IPS-18c (cell line): ENCODE measurements around the gene SEPTIN2.
"Not testable (repeated sequence)": the region's sequence is repeated elsewhere in the genome, so short reads cannot be mapped to it uniquely, and the experiment has no call there.

Experiments used
- H3K4me3 ChIP-seq: 2 replicates; pipeline ENCODE4 v1.7.0; 2013; ENCODE audit warnings: low read depth, mild to moderate bottlenecking, low read length, moderate library complexity; ENCODE audit not compliant: insufficient read depth
- H3K9me3 ChIP-seq: one replicate; pipeline ENCODE4 v1.6.1; 2013; ENCODE audit warnings: mild to moderate bottlenecking, low read length, moderate library complexity; ENCODE audit not compliant: control insufficient read depth, insufficient read depth

SEPTIN2 gene

DNA sequence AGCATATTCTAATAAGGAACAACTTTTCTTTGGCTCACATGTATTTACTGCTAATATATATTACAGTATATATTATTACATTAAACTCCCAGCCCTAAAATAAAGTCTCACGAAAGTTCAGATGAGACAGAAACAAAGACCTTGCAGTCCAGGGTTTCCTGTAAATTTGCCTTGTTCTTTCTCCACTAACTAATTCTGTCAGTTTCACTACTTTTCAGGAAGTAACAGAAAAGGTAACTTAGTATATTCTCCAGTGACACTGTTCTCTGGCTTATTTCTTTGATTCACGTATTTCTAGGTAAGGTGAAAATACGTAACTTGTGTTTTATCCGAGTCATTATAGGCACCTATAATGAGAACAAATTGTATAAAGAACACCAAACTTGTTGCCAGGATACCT is 35.4 kb upstream of the SEPTIN2 start:
- no peaks in the 10 kb centered on the region for H3K9me3 ChIP-seq
- no peak overlapping the region for H3K4me3 ChIP-seq

DNA sequence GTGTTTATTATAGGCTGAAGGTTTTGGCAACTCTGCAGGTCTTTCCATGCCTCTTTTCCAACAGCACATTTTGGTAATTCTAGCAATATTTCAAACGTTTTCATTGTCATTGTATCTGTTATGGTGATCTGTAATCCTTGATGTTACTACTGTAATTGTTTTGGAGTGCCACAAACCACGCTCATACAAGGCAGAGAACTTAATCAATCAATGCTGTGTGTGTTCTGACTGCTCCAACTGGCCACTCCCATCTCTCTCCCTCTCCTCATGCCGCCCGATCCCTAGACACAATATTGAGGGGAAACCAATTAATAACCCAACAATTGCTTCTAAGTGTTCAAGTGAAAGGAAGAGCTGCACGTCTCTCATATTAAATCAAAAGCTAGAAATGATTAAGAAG is 33.2 kb upstream of the SEPTIN2 start:
- Histone ChIP-seq H3K9me3 (no peaks in the 10 kb centered on the region), H3K4me3 (no peak overlapping the region)

DNA sequence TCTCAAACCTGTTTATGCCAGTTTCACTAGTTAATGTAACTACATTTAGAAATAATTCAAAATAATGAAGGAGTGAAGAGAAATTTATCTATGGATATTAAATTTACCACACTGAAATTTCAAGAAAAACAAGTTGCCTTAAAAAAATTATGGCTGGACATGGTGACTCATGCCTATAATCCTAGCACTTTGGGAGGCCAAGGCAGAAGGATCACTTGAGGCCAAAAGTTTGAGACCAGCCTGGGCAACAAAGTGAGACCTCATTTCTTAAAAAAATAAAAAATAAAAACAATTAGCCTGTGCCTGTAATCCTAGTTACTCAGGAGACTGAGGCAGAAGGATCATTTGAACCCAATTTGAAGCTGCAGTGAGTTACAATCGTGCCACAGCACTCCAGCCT is 30.1 kb upstream of the SEPTIN2 start:
- H3K4me3 ChIP-seq, result no peak overlapping the region
- no peaks in the 10 kb centered on the region for H3K9me3 ChIP-seq

DNA sequence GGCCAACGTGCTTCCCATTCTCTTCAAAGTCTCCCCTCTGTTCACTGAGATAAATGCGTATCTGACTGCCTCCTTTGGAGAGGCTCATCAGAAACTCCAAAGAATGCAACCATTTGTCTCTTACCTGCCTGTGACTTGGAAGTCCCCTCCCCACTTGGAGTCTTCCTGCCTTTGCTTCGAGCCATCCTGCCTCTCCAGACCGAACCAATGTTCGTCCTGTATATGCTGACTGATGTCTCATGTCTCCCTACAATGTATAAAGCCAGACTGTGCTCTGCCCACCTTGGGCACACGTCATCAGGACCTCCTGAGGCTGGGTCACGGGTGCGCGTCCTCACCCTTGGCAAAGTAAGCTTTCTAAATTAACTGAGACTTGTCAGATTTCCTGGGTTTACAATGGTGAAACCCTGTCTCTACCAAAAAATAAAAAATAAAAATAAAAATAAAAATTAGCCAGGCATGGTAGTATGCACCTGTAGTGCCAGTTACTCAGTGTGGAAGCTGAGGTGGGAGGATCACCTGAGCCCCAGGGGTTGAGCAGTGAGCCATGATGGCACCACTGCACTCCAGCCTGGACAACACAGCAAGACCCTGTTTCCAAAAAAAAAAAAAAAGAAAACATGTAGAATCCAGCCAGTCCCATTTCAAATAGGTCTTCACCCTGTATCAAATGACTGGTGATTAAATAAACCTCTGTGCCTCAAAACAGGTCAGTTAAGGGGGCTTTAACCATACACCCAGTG is 29.2 kb upstream of the SEPTIN2 start:
- Histone ChIP-seq H3K4me3 (no peak overlapping the region), H3K9me3 (no peaks in the 10 kb centered on the region)

DNA sequence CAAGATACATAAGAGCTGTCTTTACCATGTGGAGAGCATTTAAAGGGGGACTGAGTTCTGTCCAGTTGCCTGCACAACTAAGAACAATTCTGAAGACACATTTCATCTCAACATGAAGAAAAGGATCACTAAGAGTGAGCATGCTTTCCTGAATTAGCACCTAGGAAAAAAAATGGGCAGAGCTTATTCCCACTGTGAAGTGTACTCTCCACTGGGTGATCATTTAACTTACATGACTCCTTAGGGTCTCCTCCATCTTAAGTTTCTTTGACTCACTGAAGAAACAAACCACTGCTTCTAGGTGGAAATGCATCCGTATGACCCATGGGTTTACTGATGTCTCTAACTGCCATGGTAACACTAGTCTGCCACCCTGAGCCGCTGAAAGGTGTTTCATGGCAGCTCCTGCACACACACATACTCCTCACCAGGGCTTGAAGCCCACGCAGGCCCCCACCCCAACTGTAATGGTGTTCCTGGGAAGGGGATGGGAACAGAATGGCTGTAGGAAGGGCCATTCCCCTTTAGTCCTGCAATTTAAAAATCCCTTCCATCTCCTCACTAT is 27.3 kb upstream of the SEPTIN2 start:
- no peak overlapping the region for H3K4me3 ChIP-seq

DNA sequence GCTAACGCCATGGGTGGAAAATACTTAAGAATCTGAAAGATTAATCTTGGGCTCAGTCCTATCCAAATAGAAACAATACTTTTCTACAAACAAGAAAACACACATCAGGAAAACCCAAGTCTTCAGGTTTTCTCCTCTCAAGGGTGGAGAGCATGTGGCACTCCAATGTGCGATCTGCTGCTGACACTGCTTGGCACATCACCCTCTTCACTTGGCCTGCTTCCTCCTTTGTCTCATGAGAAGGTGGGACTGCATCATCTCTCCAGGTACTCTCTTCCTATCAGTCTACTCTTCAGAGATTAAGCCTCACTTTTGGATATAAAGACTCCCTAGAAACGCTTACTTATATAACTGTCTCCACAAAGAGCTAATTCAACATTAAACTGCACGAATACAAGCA is 26.7 kb upstream of the SEPTIN2 start:
- H3K4me3 ChIP-seq, result no peak overlapping the region

More for the DNA sequence above, 27.3 kb upstream of the SEPTIN2 start:
- H3K9me3 ChIP-seq, result no peaks in the 10 kb centered on the region

DNA sequence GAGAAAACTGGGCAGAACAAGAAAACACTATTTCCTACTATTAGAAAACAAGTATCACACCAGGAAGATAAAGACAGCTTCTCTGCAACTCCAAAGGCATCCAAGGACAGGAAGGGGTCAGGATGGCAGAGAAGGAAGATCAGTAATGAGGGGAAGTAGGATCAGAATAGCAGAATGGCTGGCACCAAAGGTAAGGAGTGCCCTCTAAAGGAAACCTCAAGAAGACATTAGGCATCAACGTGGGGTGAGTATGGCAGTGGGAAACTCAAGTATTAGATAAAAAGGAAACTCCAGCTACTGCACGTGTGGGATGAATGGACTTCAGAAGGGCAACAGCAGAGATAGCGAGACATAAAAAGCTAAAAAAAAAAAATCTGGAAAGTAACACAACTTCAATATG is 26.1 kb upstream of the SEPTIN2 start:
- Histone ChIP-seq H3K9me3 (no peaks in the 10 kb centered on the region), H3K4me3 (no peak overlapping the region)

More for the DNA sequence above, 26.7 kb upstream of the SEPTIN2 start:
- H3K9me3 ChIP-seq, result no peaks in the 10 kb centered on the region

DNA sequence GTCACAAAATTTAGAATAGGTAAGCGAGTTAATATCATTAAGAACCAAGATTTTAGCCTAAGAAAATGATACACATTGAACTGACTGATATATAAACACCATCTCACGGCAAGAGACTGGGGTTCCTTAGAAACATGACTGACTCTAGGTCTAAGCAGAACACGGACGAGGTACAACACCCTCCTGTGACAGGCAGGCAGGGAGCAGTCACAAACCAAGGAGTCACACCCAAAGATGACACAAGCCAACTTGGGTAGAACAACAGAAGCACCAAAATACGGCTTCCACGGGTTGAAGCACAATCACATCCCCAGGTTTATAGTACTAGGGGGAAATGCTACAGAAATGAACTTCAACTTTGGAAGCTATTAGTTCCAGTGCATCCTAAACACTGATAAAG is 24.6 kb upstream of the SEPTIN2 start:
- H3K4me3 ChIP-seq, result no peak overlapping the region
- no peaks in the 10 kb centered on the region for H3K9me3 ChIP-seq

DNA sequence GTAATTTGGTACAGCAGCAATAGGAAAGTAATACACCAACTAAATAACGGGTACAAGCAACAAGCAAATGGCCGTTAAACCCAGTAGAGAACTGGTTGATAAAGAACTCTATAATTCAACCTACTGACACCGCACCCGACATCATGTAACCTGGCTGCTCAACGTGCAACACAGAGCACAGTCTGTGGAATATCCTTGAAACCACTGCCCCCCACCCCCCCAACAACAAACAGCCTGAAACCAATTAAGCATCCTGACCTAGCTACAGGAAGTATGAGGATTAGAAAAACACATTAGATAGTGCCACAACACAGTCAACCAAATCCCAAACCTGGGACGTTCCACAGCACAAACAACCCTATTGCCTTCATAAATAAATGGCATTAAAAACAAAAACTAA is 23.7 kb upstream of the SEPTIN2 start:
- no peak overlapping the region for H3K4me3 ChIP-seq
- no peaks in the 10 kb centered on the region for H3K9me3 ChIP-seq

DNA sequence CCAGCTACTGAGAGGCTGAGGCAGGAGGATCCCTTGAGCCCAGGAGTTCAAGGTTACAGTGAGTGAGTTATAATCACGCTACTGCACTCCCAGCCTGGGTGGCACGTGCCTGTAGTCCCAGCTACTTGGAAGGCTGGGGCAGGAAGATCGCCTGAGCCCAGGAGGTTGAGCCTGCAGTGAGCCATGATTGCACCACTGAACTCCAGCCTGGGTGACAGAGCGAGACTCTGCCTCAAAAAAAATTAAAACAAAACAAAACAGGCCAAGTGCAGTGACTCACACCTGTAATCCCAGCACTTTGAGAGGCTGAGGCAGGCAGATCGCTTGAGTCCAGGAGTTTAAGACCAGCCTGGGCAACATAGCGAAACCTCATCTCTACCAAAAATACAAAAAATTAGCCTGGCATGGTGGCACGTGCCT is 22.3 kb upstream of the SEPTIN2 start:
- H3K4me3 ChIP-seq, H3K9me3 ChIP-seq: not testable (repeated sequence)

DNA sequence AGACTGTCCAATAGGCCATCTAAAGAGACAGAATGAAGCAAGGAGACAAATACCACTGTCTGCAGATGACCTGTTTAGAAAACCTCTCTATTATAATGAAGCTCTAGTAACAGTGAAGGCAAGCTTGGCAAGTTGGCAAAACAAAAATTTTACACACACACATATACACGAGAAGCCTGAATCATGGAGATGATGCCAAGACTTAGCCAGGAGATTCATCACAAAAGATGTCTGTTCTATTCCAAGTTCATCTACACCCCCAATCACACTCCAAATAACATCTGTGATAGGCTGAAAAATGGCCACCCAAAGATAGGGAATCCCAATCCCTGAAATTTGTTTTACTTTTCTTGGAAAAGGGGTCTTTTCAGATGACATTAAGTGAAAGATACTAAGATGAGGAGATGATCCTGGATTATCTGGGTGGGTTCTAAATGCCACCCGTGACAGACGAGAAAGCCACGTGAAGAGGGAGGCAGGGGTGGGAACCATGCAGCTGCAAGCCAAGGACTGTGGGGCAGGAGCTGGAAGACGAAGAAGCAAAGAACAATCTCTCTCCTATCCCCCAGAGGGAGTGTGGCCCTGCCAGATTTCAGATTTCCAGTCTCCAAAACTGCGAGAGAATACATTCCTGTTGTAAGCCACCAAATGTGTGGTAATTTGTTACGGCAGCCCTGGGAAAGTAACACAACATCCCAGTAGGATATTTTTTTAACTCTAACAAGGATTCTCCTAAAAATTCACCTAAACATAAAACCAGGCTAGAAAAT is 20.2 kb upstream of the SEPTIN2 start:
- Histone ChIP-seq H3K4me3 (no peak overlapping the region), H3K9me3 (no peaks in the 10 kb centered on the region)

DNA sequence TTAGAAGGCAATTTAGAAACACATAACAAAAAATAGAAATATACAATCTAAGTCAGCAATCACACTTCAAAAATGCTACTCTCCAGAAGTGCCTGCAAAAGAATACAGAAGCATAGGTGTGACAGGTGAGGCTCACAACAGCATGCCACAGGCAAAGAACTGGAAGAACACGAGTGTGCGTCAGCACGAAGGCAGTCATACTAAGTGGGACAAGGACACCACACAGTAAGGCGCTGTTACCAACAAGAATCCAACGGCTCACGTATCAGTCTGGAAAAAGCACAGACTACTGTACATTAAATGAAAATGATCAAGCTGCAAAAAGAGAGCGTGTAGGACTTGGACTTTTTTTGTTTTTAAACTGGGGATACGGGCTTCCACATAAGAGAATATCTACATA is 19.0 kb upstream of the SEPTIN2 start:
- Histone ChIP-seq H3K9me3 (no peaks in the 10 kb centered on the region), H3K4me3 (no peak overlapping the region)

DNA sequence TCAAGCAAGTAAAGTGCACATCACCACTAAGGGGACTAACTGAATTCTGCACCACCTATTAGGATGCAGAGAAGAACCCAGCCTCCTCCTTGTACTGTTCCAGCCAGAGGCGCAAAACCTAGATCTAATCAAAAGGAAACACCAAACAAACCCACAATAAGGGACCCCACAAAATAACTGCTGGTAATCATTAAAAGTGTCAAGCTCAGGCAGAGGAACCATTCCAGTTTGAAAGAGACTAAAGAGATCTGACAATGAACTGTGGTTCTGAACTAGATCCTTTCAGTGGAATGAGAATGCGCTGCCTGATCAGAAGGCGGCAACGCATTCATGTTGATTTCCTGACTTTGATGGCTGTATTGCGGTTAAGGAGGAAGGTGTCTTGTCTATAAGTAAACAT is 17.1 kb upstream of the SEPTIN2 start:
- H3K4me3 ChIP-seq, result no peak overlapping the region
- H3K9me3 ChIP-seq, result peaks cover 2% of the 10 kb centered on the region

DNA sequence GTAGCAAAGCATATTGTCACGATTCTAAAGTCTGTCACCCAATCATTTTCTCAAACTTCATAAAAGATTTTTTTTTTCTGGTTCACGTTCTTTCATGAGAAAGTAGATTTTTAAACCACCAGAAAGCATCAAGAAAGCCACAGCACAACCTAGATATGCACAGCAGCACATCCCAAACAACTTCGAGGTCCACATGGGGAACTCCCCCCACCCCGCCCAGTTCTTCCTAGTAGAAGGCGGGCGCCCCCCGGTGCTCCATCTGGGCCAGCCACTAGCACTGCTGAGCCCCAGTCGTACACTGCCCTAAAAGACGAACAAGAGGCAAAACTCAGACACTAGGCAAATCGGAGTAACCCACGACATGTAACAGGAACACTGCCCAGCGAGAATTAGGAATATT is 15.7 kb upstream of the SEPTIN2 start:
- H3K4me3 ChIP-seq, result no peak overlapping the region

DNA sequence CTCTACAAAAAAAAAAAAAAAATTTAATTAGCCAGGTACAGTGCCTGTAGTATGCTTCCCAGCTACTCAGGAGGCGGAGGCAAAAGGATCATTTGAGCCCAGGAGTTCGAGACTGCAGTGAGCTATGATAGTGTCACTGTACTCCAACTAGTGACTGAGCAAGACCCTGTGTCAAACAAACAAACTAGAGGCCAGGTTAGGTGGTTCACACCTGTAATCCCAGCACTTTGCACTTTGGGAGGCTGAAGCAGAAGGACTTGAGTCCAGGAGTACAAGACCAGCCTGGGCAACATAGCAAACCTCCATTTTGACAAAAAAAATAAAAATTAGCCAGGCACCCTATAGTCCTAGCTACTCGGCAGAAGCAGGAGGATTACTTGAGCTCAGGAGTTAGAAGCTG is 13.6 kb upstream of the SEPTIN2 start:
- Histone ChIP-seq H3K4me3 (no peak overlapping the region), H3K9me3 (peaks cover 2% of the 10 kb centered on the region)

More for the DNA sequence above, 15.7 kb upstream of the SEPTIN2 start:
- peaks cover 2% of the 10 kb centered on the region for H3K9me3 ChIP-seq

DNA sequence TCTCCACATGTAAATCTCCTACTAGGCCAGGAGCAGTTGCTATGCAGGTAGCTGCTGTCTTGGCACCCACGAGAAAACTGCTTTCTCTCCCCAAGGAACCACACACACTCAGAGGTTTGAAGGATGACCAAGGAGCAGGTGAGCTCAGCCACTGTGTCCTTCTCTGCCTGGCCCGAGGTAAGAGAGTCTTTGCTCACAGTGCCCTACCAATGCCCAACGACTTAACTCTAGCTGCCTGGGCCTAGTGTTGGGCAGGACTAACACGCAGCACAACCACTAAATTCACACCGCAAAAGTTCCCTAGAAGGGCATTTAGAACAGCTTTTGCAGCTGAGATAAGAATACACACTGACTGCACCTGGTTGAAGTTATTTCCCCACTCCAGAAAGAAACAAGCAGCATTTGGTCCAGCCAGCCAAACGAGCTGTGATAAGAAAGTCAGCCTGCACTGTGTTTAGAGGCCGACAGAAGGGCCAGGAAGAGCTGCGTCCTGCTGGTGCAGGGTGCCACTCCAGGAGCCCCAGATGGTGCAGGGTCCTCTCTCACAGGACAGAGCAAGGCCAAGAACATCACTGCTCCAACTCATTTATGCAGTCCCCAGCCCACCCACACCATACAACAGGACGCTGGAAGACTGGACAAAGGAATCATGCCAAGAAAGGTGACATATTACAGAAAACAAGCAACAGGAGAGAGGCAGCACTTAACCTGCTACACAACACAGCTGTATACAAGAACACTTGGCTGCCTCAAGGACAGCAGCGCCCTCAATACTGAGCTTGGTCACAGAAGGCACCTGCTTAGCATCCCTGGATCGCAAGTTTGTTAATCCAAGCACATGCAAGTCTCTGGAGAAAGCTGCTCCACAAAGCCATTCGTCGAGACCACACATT is 12.7 kb upstream of the SEPTIN2 start:
- Histone ChIP-seq H3K4me3 (no peak overlapping the region), H3K9me3 (peaks cover 2% of the 10 kb centered on the region)

DNA sequence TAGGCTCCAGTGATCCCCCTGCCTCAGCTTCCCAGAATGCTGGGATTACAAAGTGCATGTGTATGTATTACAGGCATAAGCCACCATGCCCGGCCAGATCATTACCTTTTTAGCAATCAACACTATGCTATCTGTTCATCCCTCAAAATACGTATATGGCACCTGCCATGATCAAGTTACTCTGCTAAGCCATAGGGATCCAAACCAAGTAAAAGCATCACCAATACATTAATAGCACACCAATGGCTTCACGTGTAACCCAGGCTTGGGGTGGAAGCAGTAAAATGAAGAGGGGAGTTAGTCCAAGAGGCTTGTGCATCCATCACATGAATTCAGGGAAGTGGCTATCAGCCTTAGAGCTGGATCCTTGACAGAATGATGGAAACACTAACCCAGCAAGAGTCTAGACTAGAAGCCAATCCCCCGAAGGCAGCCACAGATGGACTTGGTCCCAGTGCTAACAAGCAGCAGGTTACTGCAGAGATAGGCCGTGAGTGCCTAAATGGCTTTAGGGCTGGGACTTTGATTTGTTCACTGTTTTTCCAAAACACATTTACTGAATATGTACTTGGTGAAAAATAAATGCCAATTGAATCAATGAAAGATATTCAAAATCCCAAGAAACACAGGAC is 11.6 kb upstream of the SEPTIN2 start:
- H3K4me3 ChIP-seq, result no peak overlapping the region
- peaks cover 2% of the 10 kb centered on the region for H3K9me3 ChIP-seq
